ENCODE measurements around the gene PTPRM. TPM values are rescaled to one million over a fixed set of nuclear protein-coding genes. Genes with fewer than 3 reads are reported as not detected.

PTPRM gene
- polyA plus RNA-seq, 1 donor (not counting 4 experiments of a cell fraction or from before 2014, with no cell fraction given), result 54.5 TPM

DNA sequence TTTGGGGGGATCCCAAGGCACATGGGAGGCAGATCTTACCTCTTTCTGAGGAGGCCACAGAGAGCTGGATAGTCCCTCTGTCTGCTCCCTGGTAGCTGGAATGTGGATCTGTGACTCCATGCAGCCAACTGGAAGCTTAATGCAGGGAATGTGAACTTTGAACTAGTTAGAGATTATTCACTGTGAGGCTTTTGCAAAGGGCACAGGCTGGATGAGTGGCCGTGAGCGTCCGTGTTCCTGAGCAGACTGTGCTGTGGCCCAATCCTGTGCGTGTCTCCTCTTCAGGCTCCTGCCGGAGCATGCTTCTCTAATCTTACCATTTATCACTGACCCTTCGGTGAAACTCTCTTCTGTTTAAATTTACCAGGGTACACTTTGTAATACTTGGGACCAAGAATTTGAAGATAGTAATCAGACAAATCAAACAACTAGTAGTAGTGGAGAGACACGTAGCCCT, 187.6 kb downstream of the PTPRM start:
- no peak overlapping the region for H3K4me2 ChIP-seq (ENCODE audit: control insufficient read depth, extremely low read depth, insufficient read depth, low read depth, low read length)
- no peak overlapping the region for H3K27ac ChIP-seq (ENCODE audit: control insufficient read depth, insufficient read depth, low read length)

DNA sequence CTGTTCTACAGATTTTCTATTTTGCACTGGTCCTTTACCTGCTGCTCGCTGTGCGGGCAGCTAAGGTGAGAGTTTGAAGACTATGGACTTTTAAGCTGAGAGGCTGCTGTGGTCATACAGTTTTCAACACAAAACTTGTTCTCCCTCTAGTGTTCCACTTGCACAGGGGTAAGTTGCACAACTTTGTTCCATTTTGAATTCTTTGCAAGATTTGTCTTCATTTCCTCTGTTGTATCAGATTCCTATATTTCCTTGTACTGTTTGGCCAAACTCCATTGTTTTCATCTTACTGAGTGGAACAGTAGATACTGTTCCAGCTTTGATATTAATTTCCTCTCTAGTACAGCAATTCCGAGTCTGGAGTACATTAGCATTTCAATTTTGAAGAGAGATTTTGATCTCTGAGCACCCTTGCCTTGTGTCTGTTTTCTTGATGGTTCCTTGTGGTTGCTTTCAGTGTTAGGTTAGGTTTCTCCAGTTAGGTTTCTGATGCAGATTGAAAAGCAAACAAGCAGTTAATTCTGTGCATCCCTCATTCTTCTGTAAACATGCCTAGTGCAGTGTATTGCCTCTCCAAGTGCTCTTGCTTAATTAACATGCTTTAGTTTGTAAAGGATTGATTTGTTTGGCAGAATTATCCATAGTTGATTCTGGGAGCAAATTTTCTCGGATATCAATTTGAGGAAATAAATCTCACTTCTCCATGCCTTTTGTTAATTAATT, 188.8 kb downstream of the PTPRM start:
- H3K36me3 ChIP-seq (ENCODE audit: control insufficient read depth in 2 of 2, extremely low read depth in 1 of 2, insufficient read depth in 2 of 2, low read length in 2 of 2), result no peaks in the 10 kb centered on the region
- H3K9ac ChIP-seq (ENCODE audit: control insufficient read depth, extremely low read depth, insufficient read depth, low read length), result no peak overlapping the region
- no peaks in the 10 kb centered on the region for H3K9me1 ChIP-seq (ENCODE audit: control insufficient read depth, extremely low read depth, insufficient read depth, low read length)
- no peak overlapping the region for H2AFZ ChIP-seq (ENCODE audit: control insufficient read depth, low read length)
- no peak for FAIRE-seq
- H4K20me1 ChIP-seq (ENCODE audit: control insufficient read depth, extremely low read depth, insufficient read depth, low read length), result no peaks in the 10 kb centered on the region
- dilution Hi-C loops (cut with MboI; ENCODE audit: extremely low pct_ligation_motif_present, low sequenced_read_pairs), result no loop called here
- no peak for TF ChIP-seq CTCF (optimal IDR thresholded peaks at IDR 0.05 in 1 of 3, IDR thresholded peaks at IDR 0.05 in 1 of 3, conservative IDR thresholded peaks at IDR 0.05 in 1 of 3; ENCODE audit: extremely low read depth in 1 of 3, insufficient read depth in 2 of 3, low read length in 3 of 3)
- no peak for TF ChIP-seq EZH2 (IDR thresholded peaks at IDR 0.05; ENCODE audit: low read length)
- no peaks in the 10 kb centered on the region for H3K4me1 ChIP-seq (ENCODE audit: control insufficient read depth, extremely low read depth, insufficient read depth, low read length)
- no peaks in the 10 kb centered on the region for H3K79me2 ChIP-seq (ENCODE audit: control insufficient read depth, insufficient read depth, low read length)
- H3K27ac ChIP-seq (ENCODE audit: control insufficient read depth, insufficient read depth, low read length), result no peak overlapping the region
- no peaks in the 10 kb centered on the region for H3K27me3 ChIP-seq (ENCODE audit: control insufficient read depth, extremely low read depth, insufficient read depth, low read length)
- no peak overlapping the region for H3K4me3 ChIP-seq (ENCODE audit: control insufficient read depth in 2 of 3, extremely low read depth in 1 of 3, insufficient read depth in 2 of 3, low read depth in 1 of 3, low read length in 3 of 3)
- H3K4me2 ChIP-seq (ENCODE audit: control insufficient read depth, extremely low read depth, insufficient read depth, low read depth, low read length), result no peak overlapping the region
- DNase-seq (ENCODE audit: low read depth, low spot score), result no peak
- no peaks in the 10 kb centered on the region for H3K9me3 ChIP-seq (ENCODE audit: control insufficient read depth, low read depth, low read length)

More for the DNA sequence above, 187.6 kb downstream of the PTPRM start:
- Histone ChIP-seq H3K9me1 (ENCODE audit: control insufficient read depth, extremely low read depth, insufficient read depth, low read length) (no peaks in the 10 kb centered on the region), H3K27me3 (ENCODE audit: control insufficient read depth, extremely low read depth, insufficient read depth, low read length) (no peaks in the 10 kb centered on the region), H3K79me2 (ENCODE audit: control insufficient read depth, insufficient read depth, low read length) (no peaks in the 10 kb centered on the region), H3K4me1 (ENCODE audit: control insufficient read depth, extremely low read depth, insufficient read depth, low read length) (no peaks in the 10 kb centered on the region), H3K4me3 (ENCODE audit: control insufficient read depth in 2 of 3, extremely low read depth in 1 of 3, insufficient read depth in 2 of 3, low read depth in 1 of 3, low read length in 3 of 3) (no peak overlapping the region), H3K9me3 (ENCODE audit: control insufficient read depth, low read depth, low read length) (no peaks in the 10 kb centered on the region), H3K9ac (ENCODE audit: control insufficient read depth, extremely low read depth, insufficient read depth, low read length) (no peak overlapping the region), H3K36me3 (ENCODE audit: control insufficient read depth in 2 of 2, extremely low read depth in 1 of 2, insufficient read depth in 2 of 2, low read length in 2 of 2) (no peaks in the 10 kb centered on the region), H2AFZ (ENCODE audit: control insufficient read depth, low read length) (no peak overlapping the region), H4K20me1 (ENCODE audit: control insufficient read depth, extremely low read depth, insufficient read depth, low read length) (no peaks in the 10 kb centered on the region)
- DNase-seq (ENCODE audit: low read depth, low spot score) (no peak), FAIRE-seq (no peak)
- TF ChIP-seq CTCF (optimal IDR thresholded peaks at IDR 0.05 in 1 of 3, IDR thresholded peaks at IDR 0.05 in 1 of 3, conservative IDR thresholded peaks at IDR 0.05 in 1 of 3; ENCODE audit: extremely low read depth in 1 of 3, insufficient read depth in 2 of 3, low read length in 3 of 3), result no peak
- no peak for TF ChIP-seq EZH2 (IDR thresholded peaks at IDR 0.05; ENCODE audit: low read length)
- dilution Hi-C loops (cut with MboI; ENCODE audit: extremely low pct_ligation_motif_present, low sequenced_read_pairs), result no loop called here
